Muscle of leg (tissue), 11 donors: Measurements from ENCODE around the gene CWC27. TPM values are rescaled to one million over a fixed set of nuclear protein-coding genes. Genes with fewer than 3 reads are reported as not detected.

Experiments
- DNase-seq: peaks from one replicate; pipeline ENCODE4 v3.0.0; 2013
- H3K27ac ChIP-seq: one replicate; pipeline ENCODE4 v1.5.1; 2013; ENCODE audit warnings: mild to moderate bottlenecking, low read length, control low read depth
- H3K27me3 ChIP-seq: one replicate; pipeline ENCODE4 v1.6.1; 2013; ENCODE audit warnings: low read length; ENCODE audit not compliant: control insufficient read depth, insufficient read depth
- H3K36me3 ChIP-seq: one replicate; pipeline ENCODE4 v1.6.1; 2013; ENCODE audit warnings: low read length; ENCODE audit not compliant: control insufficient read depth, insufficient read depth
- H3K4me1 ChIP-seq: one replicate; pipeline ENCODE4 v1.6.1; 2013; ENCODE audit warnings: low read length; ENCODE audit not compliant: control insufficient read depth, insufficient read depth
- H3K4me3 ChIP-seq: one replicate; pipeline ENCODE4 v1.5.1; 2013; ENCODE audit warnings: low read length, control low read depth
- H3K9me3 ChIP-seq: replicated peaks from 2 replicates; pipeline ENCODE4 v1.6.1; 2013; ENCODE audit warnings: low read depth, low read length; ENCODE audit not compliant: control insufficient read depth
- WGBS: methylation state at CpG from one replicate; pipeline ENCODE4 v1.1.5; 2013; ENCODE audit warnings: missing lambda C conversion rate; ENCODE audit not compliant: insufficient coverage; 5-methylcytosine and 5-hydroxymethylcytosine counted together
- polyA plus RNA-seq, 8 donors: library from polyadenylated mRNA; unstranded; fragments of 120-200 nt; gene quantifications; one replicate each; pipeline versions ENCODE4 v1.2.1 to v1.2.3, GENCODE V29; 2013; ENCODE audit warnings: inconsistent platforms in 1 of 8, low replicate concordance in 1 of 8; ENCODE audit not compliant: insufficient read length in 8 of 8, insufficient read depth in 1 of 8
- total RNA-seq: library from RNA; stranded (reverse); fragments of 120-200 nt; gene quantifications from one replicate; pipeline ENCODE4 v1.2.4, GENCODE V29; 2013

The CWC27 gene
- total and polyA plus RNA-seq, 9 donors: 14.7 to 29.3 (median 23.4) TPM

- no peak overlapping the region for H3K4me3 ChIP-seq
- H3K9me3 ChIP-seq: no peaks in the 10 kb centered on the region
- no peak for DNase-seq
- peaks cover 5% of the 10 kb centered on the region for H3K36me3 ChIP-seq
- no peaks in the 10 kb centered on the region for H3K4me1 ChIP-seq
- H3K27ac ChIP-seq: no peak overlapping the region
- no CpG with 5 or more reads among the region's 3 CpGs for WGBS
- no peaks in the 10 kb centered on the region for H3K27me3 ChIP-seq
Observed at GRCh38 chr5:64758901-64759300, 9.8 kb upstream of the CWC27 start.

- Histone ChIP-seq H3K36me3 (no peaks in the 10 kb centered on the region), H3K27me3 (no peaks in the 10 kb centered on the region), H3K4me1 (no peaks in the 10 kb centered on the region), H3K27ac (no peak overlapping the region), H3K9me3 (no peaks in the 10 kb centered on the region), H3K4me3 (no peak overlapping the region)
- no peak for DNase-seq
- WGBS: 100% methylated on average over 2 of the region's 4 CpGs
Observed at GRCh38 chr5:64759960-64760660, 8.6 kb upstream of the CWC27 start.

DNA sequence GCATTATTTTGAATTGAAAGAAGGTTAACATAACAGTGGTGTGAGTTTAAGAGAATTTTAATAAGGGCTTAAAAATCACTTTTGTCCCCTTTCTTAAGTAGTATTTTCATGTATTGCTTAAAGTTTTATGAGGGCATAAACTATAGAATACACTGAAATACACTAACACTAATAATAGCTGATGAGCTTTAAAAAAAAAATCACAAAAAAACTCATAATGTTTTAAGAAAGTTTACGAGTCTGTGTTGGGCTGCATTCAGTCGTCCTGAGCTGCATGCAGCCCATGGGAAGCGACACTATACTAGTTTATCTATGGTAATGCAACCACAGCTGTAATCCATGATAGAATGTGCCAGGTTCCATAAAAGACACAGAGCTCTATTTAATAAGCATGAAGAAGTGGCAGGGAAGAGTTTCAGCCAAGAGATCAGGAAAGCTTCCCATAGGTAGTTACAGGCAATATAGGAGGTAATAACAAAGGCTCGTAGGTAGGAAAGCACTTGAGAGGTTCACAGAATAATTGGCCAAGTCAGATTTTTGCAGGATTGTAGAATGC lies 4.7 kb upstream of the CWC27 start:
- H3K4me1 ChIP-seq: peaks cover 5% of the 10 kb centered on the region
- no peak overlapping the region for H3K4me3 ChIP-seq
- no peak overlapping the region for H3K27ac ChIP-seq
- no peaks in the 10 kb centered on the region for H3K27me3 ChIP-seq
- peaks cover 3% of the 10 kb centered on the region for H3K36me3 ChIP-seq
- WGBS: 67% methylated on average over 1 of the region's 4 CpGs
- no peaks in the 10 kb centered on the region for H3K9me3 ChIP-seq
- DNase-seq: no peak

GRCh38 chr5:64765804-64766504 lies 2.8 kb upstream of the CWC27 start:
- Histone ChIP-seq H3K4me1 (peaks cover 9% of the 10 kb centered on the region), H3K4me3 (no peak overlapping the region), H3K9me3 (no peaks in the 10 kb centered on the region), H3K36me3 (peaks cover 3% of the 10 kb centered on the region), H3K27me3 (no peaks in the 10 kb centered on the region), H3K27ac (no peak overlapping the region)
- WGBS: no CpG with 5 or more reads among the region's 2 CpGs
- no peak for DNase-seq

DNA sequence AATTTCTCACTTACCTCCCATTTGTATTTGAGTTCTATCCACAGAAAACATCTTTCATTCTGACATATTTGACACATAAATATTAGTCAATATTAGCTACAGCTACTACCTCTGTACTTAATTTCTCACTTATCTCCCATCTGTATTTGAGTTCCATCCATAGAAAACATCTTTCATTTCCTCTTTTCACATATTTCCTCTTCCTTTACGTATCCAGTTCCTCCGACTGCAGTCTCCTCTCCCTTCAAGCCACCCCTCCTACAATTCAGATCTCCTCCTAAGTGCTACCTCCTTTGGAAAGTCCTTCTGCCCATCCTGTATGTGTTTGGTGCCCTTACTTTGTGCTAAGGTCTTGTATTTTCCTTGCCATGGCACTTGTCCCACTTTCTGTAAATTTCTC lies 1.8 kb upstream of the CWC27 start:
- WGBS: 50% methylated on average over 2 of the region's 2 CpGs
- peak; percentile 11 for DNase-seq
- peaks cover 9% of the 10 kb centered on the region for H3K4me1 ChIP-seq
- H3K36me3 ChIP-seq: peaks cover 3% of the 10 kb centered on the region
- no peaks in the 10 kb centered on the region for H3K9me3 ChIP-seq
- no peak overlapping the region for H3K27ac ChIP-seq
- H3K4me3 ChIP-seq: peak overlapping the region; percentile 90
- H3K27me3 ChIP-seq: no peaks in the 10 kb centered on the region

- H3K27ac ChIP-seq: peak overlapping the region; percentile 90
- peak overlapping the region; percentile 90 for H3K4me3 ChIP-seq
- H3K27me3 ChIP-seq: no peaks in the 10 kb centered on the region
- H3K4me1 ChIP-seq: peaks cover 9% of the 10 kb centered on the region
- H3K9me3 ChIP-seq: no peaks in the 10 kb centered on the region
- 0% methylated on average over 7 of the region's 10 CpGs for whole genome bisulfite sequencing
- H3K36me3 ChIP-seq: peaks cover 3% of the 10 kb centered on the region
- no peak for DNase-seq
Observed at GRCh38 chr5:64767959-64768357, 772 bp upstream of the CWC27 start.

DNA sequence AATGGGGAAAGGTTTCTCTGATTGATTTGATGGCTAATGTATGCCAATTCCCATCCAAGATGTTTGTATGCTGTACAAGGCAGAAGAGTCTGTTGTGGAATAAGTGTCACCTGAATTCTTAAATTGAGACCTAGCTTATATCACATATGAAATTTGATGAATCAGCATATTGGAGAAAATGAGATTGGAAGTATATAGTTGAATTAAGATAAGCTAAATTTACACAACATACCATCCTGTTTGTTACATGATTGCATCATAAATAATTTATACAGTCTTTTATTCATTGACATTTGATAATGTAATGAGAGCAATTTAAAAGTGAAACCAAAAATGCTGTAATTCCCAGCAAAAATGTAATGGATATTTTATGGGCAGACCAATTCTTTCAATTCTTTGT lies 1.1 kb downstream of the CWC27 start:
- no peak for DNase-seq
- Histone ChIP-seq H3K4me3 (peak overlapping the region; percentile 90), H3K36me3 (peaks cover 3% of the 10 kb centered on the region), H3K27me3 (no peaks in the 10 kb centered on the region), H3K27ac (no peak overlapping the region), H3K9me3 (no peaks in the 10 kb centered on the region), H3K4me1 (peaks cover 9% of the 10 kb centered on the region)

DNA sequence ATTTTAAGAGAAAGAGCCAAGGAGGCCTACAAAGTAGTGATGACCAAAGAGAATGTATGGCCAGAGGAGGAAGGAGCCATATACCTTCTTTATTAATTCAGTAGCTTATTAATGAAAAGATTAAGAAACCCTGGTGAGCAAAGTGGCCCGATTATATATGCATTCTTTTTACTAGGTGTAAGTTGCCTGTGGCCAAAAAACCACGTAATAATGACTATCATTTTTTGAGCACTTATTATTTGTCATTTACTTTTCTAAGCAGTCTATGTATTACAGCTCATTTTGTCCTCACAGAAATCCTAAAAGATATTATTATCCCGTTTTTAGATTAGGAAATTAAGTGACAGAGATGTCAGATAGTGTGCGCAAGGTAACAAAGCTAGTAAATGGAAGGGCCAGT lies 3.0 kb downstream of the CWC27 start:
- WGBS: no CpG with 5 or more reads among the region's 4 CpGs
- H3K4me1 ChIP-seq: peaks cover 9% of the 10 kb centered on the region
- no peaks in the 10 kb centered on the region for H3K36me3 ChIP-seq
- H3K27ac ChIP-seq: no peak overlapping the region
- no peaks in the 10 kb centered on the region for H3K9me3 ChIP-seq
- H3K27me3 ChIP-seq: no peaks in the 10 kb centered on the region
- no peak for DNase-seq
- H3K4me3 ChIP-seq: no peak overlapping the region

- whole genome bisulfite sequencing: no CpG with 5 or more reads among the region's 1 CpG
- no peak overlapping the region for H3K27ac ChIP-seq
- H3K27me3 ChIP-seq: no peaks in the 10 kb centered on the region
- no peaks in the 10 kb centered on the region for H3K36me3 ChIP-seq
- no peaks in the 10 kb centered on the region for H3K9me3 ChIP-seq
- DNase-seq: no peak
- no peak overlapping the region for H3K4me3 ChIP-seq
- peaks cover 4% of the 10 kb centered on the region for H3K4me1 ChIP-seq
Observed at GRCh38 chr5:64773533-64773932, 4.8 kb downstream of the CWC27 start.

DNA sequence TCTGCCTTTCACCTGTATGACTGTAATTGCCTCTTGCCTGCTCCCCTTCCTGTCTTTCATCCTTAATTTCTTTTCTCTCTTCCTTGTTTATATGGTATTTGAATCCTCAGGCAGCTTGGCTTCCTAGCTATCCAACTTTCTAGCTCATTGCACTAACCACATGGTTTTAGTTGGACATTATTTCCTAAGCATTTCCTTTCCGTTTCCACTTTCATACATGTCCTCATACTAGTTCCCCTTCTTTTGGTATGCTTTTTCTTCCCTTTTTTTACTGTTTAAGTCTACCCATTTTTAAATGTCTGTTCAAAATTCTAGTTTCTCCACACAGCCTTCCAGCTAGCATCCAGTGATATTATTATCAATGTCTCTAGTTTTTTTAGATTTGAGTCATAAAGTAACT lies 6.6 kb downstream of the CWC27 start:
- H3K36me3 ChIP-seq: no peaks in the 10 kb centered on the region
- H3K9me3 ChIP-seq: no peaks in the 10 kb centered on the region
- H3K4me1 ChIP-seq: no peaks in the 10 kb centered on the region
- DNase-seq: peak; percentile 27
- H3K4me3 ChIP-seq: no peak overlapping the region
- no peaks in the 10 kb centered on the region for H3K27me3 ChIP-seq
- 60% methylated on average over 1 of the region's 1 CpG for WGBS
- no peak overlapping the region for H3K27ac ChIP-seq
